HepG2 (cell line): ENCODE results near the gene DPYD. TPM values are rescaled to one million over a fixed set of nuclear protein-coding genes. Genes with fewer than 3 reads are reported as not detected.
A peak's percentile ranks its signal among the peaks of the same experiment; 100 is the strongest.

Experiments used
- ATAC-seq: fragments of 200-7000 bp; cut with Tn5 transposase; 3 replicates; pipeline ENCODE4 v1.9.1; 2020; ENCODE audit warnings: mild to moderate bottlenecking, moderate library complexity
- BruUV-seq: library from RNA; stranded (reverse); fragments of 400-500 nt; replicated peaks from 2 replicates; lab custom pipeline; 2021; lab: Mats Ljungman, UMichigan
- CTCF ChIA-PET: fragments of 300-600 bp; formaldehyde crosslinking; extraction: SDS; loops from one replicate; lab custom pipeline; 2021; ENCODE audit warnings: low total read pairs, inconsistent platforms, low intra/inter-chr PET ratio; lab: Yijun Ruan, JAX
- POLR2A ChIA-PET: fragments of 350-600 bp; sonication (Branson Sonifier 250); formaldehyde crosslinking; loops from one replicate; lab custom pipeline; 2020; ENCODE audit warnings: antibody characterized with exemption, inconsistent platforms; lab: Yijun Ruan, JAX
- DNase-seq: peaks from one replicate; pipeline ENCODE4 v3.0.0-alpha.2; 2015; ENCODE audit warnings: low spot score
- FAIRE-seq: peaks from 3 replicates; lab custom pipeline; 2011; peaks lifted over from hg19 to GRCh38; lab: Jason Lieb, UNC
- H2AFZ ChIP-seq: one replicate; pipeline ENCODE4 v1.6.1; 2011; ENCODE audit warnings: low read length, inconsistent platforms
- H3K27ac ChIP-seq: fragments of 300-600 bp; 3 replicates; pipeline ENCODE4 v1.8.0; 2011; ENCODE audit warnings: mixed run types, mild to moderate bottlenecking, mixed read lengths, low read length, inconsistent platforms; ENCODE audit not compliant: insufficient read depth; ENCODE audit errors: extremely low read length
- H3K27me3 ChIP-seq, 2 experiments: fragments of 200-600 bp in 1 of 2; 2 replicates in 1 of 2; 3 replicates in 1 of 2; pipeline versions ENCODE4 v1.6.0 to v1.8.0; 2011; ENCODE audit warnings: low read length in 2 of 2, mild to moderate bottlenecking in 2 of 2, moderate library complexity in 2 of 2, inconsistent platforms in 1 of 2; ENCODE audit not compliant: insufficient read depth in 2 of 2, control insufficient read depth in 1 of 2
- H3K36me3 ChIP-seq, 2 experiments: fragments of 200-600 bp in 1 of 2; replicated peaks in 1 of 2; 2 replicates in 1 of 2; 3 replicates in 1 of 2; pipeline versions ENCODE4 v1.5.1 to v1.8.0; 2011; ENCODE audit warnings: low read length in 2 of 2, inconsistent platforms in 1 of 2; ENCODE audit not compliant: insufficient read depth in 2 of 2, control insufficient read depth in 1 of 2
- H3K4me1 ChIP-seq: 2 replicates; pipeline ENCODE4 v1.5.1; 2012; ENCODE audit warnings: low read length, inconsistent platforms; ENCODE audit not compliant: insufficient read depth
- H3K4me2 ChIP-seq: 2 replicates; pipeline ENCODE4 v1.6.0; 2011; ENCODE audit warnings: low read depth, low read length, inconsistent platforms
- H3K4me3 ChIP-seq, 3 experiments: fragments of 200-600 bp in 1 of 3; sonication (generic), shearing (Covaris generic) in 1 of 3; replicated peaks in 1 of 3; 2 replicates each; pipeline ENCODE4 v1.5.1; 2011 to 2016; ENCODE audit warnings: low read length in 3 of 3, inconsistent platforms in 2 of 3, low read depth in 2 of 3, mild to moderate bottlenecking in 2 of 3, control low read depth in 1 of 3, mixed read lengths in 1 of 3; ENCODE audit not compliant: insufficient read depth in 1 of 3
- H3K79me2 ChIP-seq: one replicate; pipeline ENCODE4 v1.6.1; 2011; ENCODE audit warnings: low read length, inconsistent platforms; ENCODE audit not compliant: insufficient read depth
- H3K9ac ChIP-seq: 2 replicates; pipeline ENCODE4 v1.6.0; 2011; ENCODE audit warnings: mild to moderate bottlenecking, low read depth, low read length, inconsistent platforms; ENCODE audit not compliant: insufficient read depth
- H3K9me3 ChIP-seq: 2 replicates; pipeline ENCODE4 v1.5.1; 2012; ENCODE audit warnings: mild to moderate bottlenecking, low read length
- H4K20me1 ChIP-seq: 2 replicates; pipeline ENCODE4 v1.6.0; 2011; ENCODE audit warnings: inconsistent platforms, mild to moderate bottlenecking, low read length, moderate library complexity; ENCODE audit not compliant: insufficient read depth
- CEBPB ChIP-seq: IDR thresholded peaks from 2 replicates; pipeline ENCODE4 v1.6.1; 2011; ENCODE audit warnings: low read depth, low read length, improper control_type of control experiment, borderline replicate concordance
- DNMT3B ChIP-seq: conservative IDR thresholded peaks from 2 replicates; pipeline ENCODE4 v1.6.1; 2016; ENCODE audit warnings: missing biosample characterization, control low read depth
- HDAC6 ChIP-seq: fragments of 200-600 bp; sonication (generic); IDR thresholded peaks from 2 replicates; pipeline ENCODE4 v1.7.0; 2017; ENCODE audit warnings: mild to moderate bottlenecking, antibody characterized with exemption, low read length, low read depth
- KMT2A ChIP-seq: sonication (generic); formaldehyde crosslinking; IDR thresholded peaks from 2 replicates; pipeline ENCODE4 v1.4.0; 2020; ENCODE audit warnings: missing genetic modification reagents
- ZNF350 ChIP-seq: sonication (generic); formaldehyde crosslinking; IDR thresholded peaks from 2 replicates; pipeline ENCODE4 v1.4.0; 2020; ENCODE audit warnings: mild to moderate bottlenecking, low read depth, missing genetic modification reagents, borderline replicate concordance
- ZNF616 ChIP-seq: sonication (generic); formaldehyde crosslinking; IDR thresholded peaks from 2 replicates; pipeline ENCODE4 v1.5.0; 2020; ENCODE audit warnings: low read depth, mild to moderate bottlenecking, missing genetic modification reagents
- ZNF644 ChIP-seq: IDR thresholded peaks from 2 replicates; pipeline ENCODE4 v1.6.1; 2016; ENCODE audit warnings: low read depth
- WGBS: methylation state at CpG from one replicate; pipeline ENCODE4 v1.1.6; 2017; ENCODE audit warnings: low lambda C conversion rate; 5-methylcytosine and 5-hydroxymethylcytosine counted together
- in situ Hi-C: cut with HindIII; loops from 2 replicates; pipeline ENCODE4 v1.10.0; 2017; ENCODE audit warnings: low pct_unique_long_range_greater_than_20kb; ENCODE audit not compliant: extremely low pct_ligation_motif_present
- intact Hi-C: fragments of 100-400 bp; cut with micrococcal nuclease; formaldehyde crosslinking; loops from one replicate; pipeline ENCODE4 v1.10.0; 2022; ENCODE audit not compliant: unreplicated experiment
- polyA plus RNA-seq, 8 experiments: library from polyadenylated mRNA; depleted of rRNA in 3 of 8; stranded (reverse) in 7 of 8; unstranded in 1 of 8; fragments of >200 nt; fragmentation: Illumina TruSeq in 4 of 8; extraction: Trizol in 4 of 8; gene quantifications; 2 replicates each; pipeline versions ENCODE4 v1.2.1 to v1.2.3, GENCODE V29; 2011 to 2016; ENCODE audit warnings: low read depth in 4 of 8, missing spikeins in 1 of 8, mixed read lengths in 1 of 8; ENCODE audit not compliant: insufficient read depth in 1 of 8
- total RNA-seq, 5 experiments: library from RNA; depleted of rRNA; stranded (reverse); fragments of >200 nt; fragmentation: Illumina TruSeq; extraction: Trizol; gene quantifications; 2 replicates each; pipeline ENCODE4 v1.2.3, GENCODE V29; 2016; ENCODE audit warnings: low read depth in 1 of 5

Gene DPYD
- total and polyA plus RNA-seq, 2 of the 13 experiments (the other 11 are each of a cell fraction or from before 2014, with no cell fraction given): 1.3 to 3.4 TPM

DNA sequence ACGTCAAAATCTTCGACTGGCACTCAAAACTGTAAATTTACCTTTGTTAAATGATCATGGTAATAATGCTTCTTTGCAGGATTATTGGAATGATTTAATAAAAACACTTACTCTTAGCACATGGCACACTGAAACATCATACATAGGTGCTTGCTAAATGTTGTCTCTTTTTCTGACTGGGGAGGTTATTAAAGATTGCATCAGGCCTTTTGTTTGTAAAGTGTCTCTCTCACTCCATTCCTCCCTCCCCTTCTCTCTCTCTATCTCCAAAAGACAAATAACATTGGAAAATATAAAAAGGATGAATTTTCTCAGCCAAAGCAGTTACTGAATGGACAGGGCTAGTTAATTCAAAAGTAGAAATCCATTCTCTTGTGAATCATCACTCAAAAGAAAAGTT, 404.2 kb downstream of the DPYD start:
- no peak for TF ChIP-seq ZNF616 (CRISPR knock-in tag)

DNA sequence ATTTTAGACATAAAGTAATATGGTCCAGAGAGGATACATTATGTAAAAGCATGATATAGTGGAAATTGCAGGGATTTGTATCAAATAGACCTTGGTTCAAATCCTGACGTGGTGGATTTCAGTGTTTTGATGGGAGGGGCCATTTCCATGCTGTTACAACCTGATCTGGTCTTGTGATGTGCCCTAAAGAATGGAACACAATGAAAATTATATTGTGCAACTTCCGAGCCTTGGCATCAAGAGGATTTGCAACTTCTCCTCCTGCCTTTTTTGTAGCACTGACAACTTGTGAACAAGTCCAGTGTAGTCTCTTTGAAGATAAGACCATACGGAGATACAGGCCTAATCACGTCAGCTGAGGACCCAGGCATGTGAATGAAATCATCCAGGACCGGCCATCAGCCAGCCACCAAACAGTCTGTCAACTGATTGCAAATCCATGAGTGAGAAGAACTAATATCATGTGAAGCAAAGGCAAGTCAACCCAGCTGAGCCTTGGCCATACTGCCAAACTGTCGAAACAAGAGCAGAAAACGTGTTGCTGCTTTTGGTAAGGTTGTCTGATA, 412.1 kb downstream of the DPYD start:
- no peak overlapping the region for H3K4me2 ChIP-seq
- H3K9ac ChIP-seq: no peak overlapping the region
- WGBS: 70% methylated on average over 7 of the region's 7 CpGs
- POLR2A ChIA-PET: no interaction called here
- no peak for TF ChIP-seq ZNF644 (CRISPR knock-in tag)
- no peak for TF ChIP-seq DNMT3B (CRISPR knock-in tag)
- TF ChIP-seq HDAC6: no peak
- peak; percentile 35; the same call in 1 of the 2 replicates for TF ChIP-seq CEBPB
- TF ChIP-seq ZNF350 (CRISPR knock-in tag): no peak
- TF ChIP-seq KMT2A (CRISPR knock-in tag): no peak
- TF ChIP-seq, all 625 proteins: peak for 1
- Histone ChIP-seq H2AFZ (no peak overlapping the region), H3K36me3 (no peaks in the 10 kb centered on the region), H3K9me3 (0 out of 2 replicates have a peak, but pooled peaks cover 4% of the 10 kb centered on the region), H3K79me2 (no peaks in the 10 kb centered on the region), H3K4me1 (no peaks in the 10 kb centered on the region), H4K20me1 (no peaks in the 10 kb centered on the region), H3K27ac (no peak overlapping the region), H3K27me3 (no peaks in the 10 kb centered on the region), H3K4me3 (no peak overlapping the region)
- DNase-seq (no peak), FAIRE-seq (no peak), ATAC-seq (no peak)
- CTCF ChIA-PET: no interaction called here
- intact Hi-C loops: no loop called here
- BruUV-seq: no TSS peak
- in situ Hi-C loops: no loop called here

More for the DNA sequence above, 404.2 kb downstream of the DPYD start:
- Histone ChIP-seq H3K9me3 (peaks cover 16% of the 10 kb centered on the region; the same call in 1 of the 2 replicates), H3K79me2 (no peaks in the 10 kb centered on the region), H3K4me2 (no peak overlapping the region), H3K4me3 (no peak overlapping the region), H3K9ac (no peak overlapping the region), H3K4me1 (no peaks in the 10 kb centered on the region), H2AFZ (no peak overlapping the region), H3K36me3 (no peaks in the 10 kb centered on the region), H3K27me3 (no peaks in the 10 kb centered on the region), H3K27ac (no peak overlapping the region), H4K20me1 (no peaks in the 10 kb centered on the region)
- intact Hi-C loops (no loop called here), in situ Hi-C loops (no loop called here)
- DNase-seq (no peak), ATAC-seq (no peak), FAIRE-seq (no peak)
- POLR2A ChIA-PET: no interaction called here
- BruUV-seq: no TSS peak
- CTCF ChIA-PET: no interaction called here
- 92% methylated on average over 2 of the region's 2 CpGs for WGBS
